ENCODE results near the gene ZNF516. TPM values are rescaled to one million over a fixed set of nuclear protein-coding genes. Genes with fewer than 3 reads are reported as not detected.

ZNF516 gene
- total and polyA plus RNA-seq, 4 donors = 2.5 to 12.2 (median 7.6) TPM

DNA sequence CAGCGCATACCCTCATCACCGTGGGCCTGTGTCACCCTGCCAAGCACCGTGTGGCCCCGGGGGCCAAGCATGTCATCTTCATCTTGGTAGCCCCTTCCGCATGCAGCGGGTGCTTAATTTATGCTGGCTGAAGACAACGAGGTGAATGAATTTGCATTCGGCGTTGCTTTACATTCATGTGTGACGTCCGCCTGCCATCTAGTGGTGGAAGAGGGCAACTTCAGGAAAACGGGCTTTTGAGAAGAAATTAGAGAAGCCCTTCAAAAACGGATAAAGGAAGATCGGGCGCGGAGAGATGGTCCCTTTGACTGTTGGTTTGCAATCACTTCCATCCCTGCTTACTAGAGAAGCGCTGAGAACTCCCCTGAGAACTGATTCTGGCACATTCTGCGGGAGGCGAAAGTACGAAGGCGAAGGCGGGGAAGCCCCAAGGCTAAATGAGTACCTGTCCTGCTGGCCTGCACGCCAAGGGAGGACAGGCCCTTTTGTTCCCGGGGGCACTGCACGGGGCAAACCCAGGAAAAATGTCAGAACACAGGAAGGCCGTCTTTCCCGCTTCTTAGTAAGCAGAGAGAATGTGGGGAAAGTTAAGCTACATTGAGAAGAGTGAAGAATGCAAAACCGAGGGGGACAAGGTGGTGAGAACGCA is 145.9 kb downstream of the ZNF516 start:
- H3K9me3 ChIP-seq (ENCODE audit: control insufficient read depth in 4 of 4, low read length in 3 of 4) = peaks cover 0 to 6% (median 0%) of the 10 kb centered on the region in 4 donors
- 24% methylated on average over 29 of the region's 29 CpGs for WGBS
- peaks cover 3 to 21% (median 11%) of the 10 kb centered on the region in 4 donors for H3K4me1 ChIP-seq (ENCODE audit: control insufficient read depth in 4 of 4, insufficient read depth in 4 of 4, low read length in 3 of 4)
- no peak overlapping the region for H3K27ac ChIP-seq (ENCODE audit: low read depth in 1 of 2, low read length in 2 of 2)
- H3K4me3 ChIP-seq (ENCODE audit: low read depth in 1 of 3, low read length in 3 of 3) = peak overlapping the region in 2 of 3 donors; percentile 19 to 42
- H3K27me3 ChIP-seq (ENCODE audit: control insufficient read depth in 4 of 4, insufficient read depth in 4 of 4, low read length in 3 of 4) = no peaks in the 10 kb centered on the region
- DNase-seq (ENCODE audit: low spot score) = peak; percentile 62
- no peak overlapping the region for H3K9ac ChIP-seq (ENCODE audit: low read depth in 1 of 2, low read length in 2 of 2)
- no peaks in the 10 kb centered on the region for H3K36me3 ChIP-seq (ENCODE audit: control insufficient read depth in 4 of 4, insufficient read depth in 3 of 4, low read depth in 1 of 4, low read length in 3 of 4)
- no peak for TF ChIP-seq JUND (IDR thresholded peaks at IDR 0.05)
- no peak for TF ChIP-seq RXRA (IDR thresholded peaks at IDR 0.05)
- peak; percentile 93 to 96 for TF ChIP-seq RAD21 (IDR thresholded peaks at IDR 0.05)
- TF ChIP-seq SP1 (IDR thresholded peaks at IDR 0.05) = no peak
- TF ChIP-seq, protein P1, sequence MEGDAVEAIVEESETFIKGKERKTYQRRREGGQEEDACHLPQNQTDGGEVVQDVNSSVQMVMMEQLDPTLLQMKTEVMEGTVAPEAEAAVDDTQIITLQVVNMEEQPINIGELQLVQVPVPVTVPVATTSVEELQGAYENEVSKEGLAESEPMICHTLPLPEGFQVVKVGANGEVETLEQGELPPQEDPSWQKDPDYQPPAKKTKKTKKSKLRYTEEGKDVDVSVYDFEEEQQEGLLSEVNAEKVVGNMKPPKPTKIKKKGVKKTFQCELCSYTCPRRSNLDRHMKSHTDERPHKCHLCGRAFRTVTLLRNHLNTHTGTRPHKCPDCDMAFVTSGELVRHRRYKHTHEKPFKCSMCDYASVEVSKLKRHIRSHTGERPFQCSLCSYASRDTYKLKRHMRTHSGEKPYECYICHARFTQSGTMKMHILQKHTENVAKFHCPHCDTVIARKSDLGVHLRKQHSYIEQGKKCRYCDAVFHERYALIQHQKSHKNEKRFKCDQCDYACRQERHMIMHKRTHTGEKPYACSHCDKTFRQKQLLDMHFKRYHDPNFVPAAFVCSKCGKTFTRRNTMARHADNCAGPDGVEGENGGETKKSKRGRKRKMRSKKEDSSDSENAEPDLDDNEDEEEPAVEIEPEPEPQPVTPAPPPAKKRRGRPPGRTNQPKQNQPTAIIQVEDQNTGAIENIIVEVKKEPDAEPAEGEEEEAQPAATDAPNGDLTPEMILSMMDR (IDR thresholded peaks at IDR 0.05; ENCODE audit: low read depth, low read length, missing input control) = peak; percentile 87

DNA sequence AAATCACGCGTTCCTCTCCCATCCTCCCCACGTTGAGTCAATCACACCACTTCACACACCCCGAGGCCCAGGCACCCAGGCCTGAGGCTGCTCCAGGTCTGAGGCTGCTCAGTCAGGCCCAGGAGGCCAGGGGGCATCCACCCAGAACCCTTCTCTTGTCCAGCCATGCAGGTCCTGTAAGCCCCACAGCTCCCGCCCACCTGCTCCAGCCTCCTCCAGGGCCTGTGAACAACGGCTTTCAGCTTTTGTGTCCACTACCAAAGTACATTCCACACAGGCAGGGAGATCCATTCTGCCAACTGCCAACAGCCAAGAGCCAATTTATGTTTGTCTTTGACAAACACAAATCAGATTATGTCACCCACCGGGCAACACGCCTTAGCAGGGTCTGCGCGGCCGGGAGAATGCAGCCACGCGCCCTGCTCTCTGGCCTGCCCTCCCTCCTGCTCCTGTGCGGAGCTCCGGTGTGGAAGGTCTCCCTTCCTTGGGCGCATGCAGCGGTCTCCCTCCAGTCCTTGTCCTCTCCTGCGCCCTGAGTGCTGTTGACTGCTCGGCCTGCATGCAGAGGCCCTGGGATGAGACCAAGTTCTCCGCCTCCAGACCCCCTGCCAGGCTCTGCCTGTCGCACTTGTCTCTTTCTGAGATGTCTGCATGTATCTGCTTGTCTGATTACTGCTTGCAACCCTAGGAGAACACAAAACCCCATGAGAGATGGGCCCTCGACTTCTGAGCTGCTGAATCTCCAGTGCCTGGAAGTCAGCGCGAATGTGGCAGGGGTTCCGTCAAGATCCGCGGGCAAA is 146.6 kb downstream of the ZNF516 start:
- Histone ChIP-seq H3K27ac (ENCODE audit: low read depth in 1 of 2, low read length in 2 of 2) (no peak overlapping the region), H3K9ac (ENCODE audit: low read depth in 1 of 2, low read length in 2 of 2) (no peak overlapping the region), H3K4me3 (ENCODE audit: low read depth in 1 of 3, low read length in 3 of 3) (peak overlapping the region in 2 of 3 donors; percentile 19 to 42), H3K9me3 (ENCODE audit: control insufficient read depth in 4 of 4, low read length in 3 of 4) (peaks cover 0 to 2% (median 0%) of the 10 kb centered on the region in 4 donors), H3K4me1 (ENCODE audit: control insufficient read depth in 4 of 4, insufficient read depth in 4 of 4, low read length in 3 of 4) (peaks cover 3 to 21% (median 11%) of the 10 kb centered on the region in 4 donors), H3K36me3 (ENCODE audit: control insufficient read depth in 4 of 4, insufficient read depth in 3 of 4, low read depth in 1 of 4, low read length in 3 of 4) (no peaks in the 10 kb centered on the region), H3K27me3 (ENCODE audit: control insufficient read depth in 4 of 4, insufficient read depth in 4 of 4, low read length in 3 of 4) (no peaks in the 10 kb centered on the region)
- no peak for DNase-seq (ENCODE audit: low spot score)
- TF ChIP-seq HNF4A (conservative IDR thresholded peaks at IDR 0.05) (peak; percentile 36 to 65), FOXA2 (IDR thresholded peaks at IDR 0.05) (peak; percentile 39), RXRA (IDR thresholded peaks at IDR 0.05) (peak in 1 of 2 donors; percentile 40), FOXA1 (IDR thresholded peaks at IDR 0.05) (no peak), TAF1 (conservative IDR thresholded peaks at IDR 0.05) (no peak), NR2F2 (IDR thresholded peaks at IDR 0.05) (no peak), YY1 (IDR thresholded peaks at IDR 0.05) (peak; percentile 22), JUND (IDR thresholded peaks at IDR 0.05) (no peak), RAD21 (IDR thresholded peaks at IDR 0.05) (peak in 1 of 2 donors; percentile 30)
- TF ChIP-seq, protein P2, sequence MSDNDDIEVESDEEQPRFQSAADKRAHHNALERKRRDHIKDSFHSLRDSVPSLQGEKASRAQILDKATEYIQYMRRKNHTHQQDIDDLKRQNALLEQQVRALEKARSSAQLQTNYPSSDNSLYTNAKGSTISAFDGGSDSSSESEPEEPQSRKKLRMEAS (IDR thresholded peaks at IDR 0.05) = no peak
- TF ChIP-seq, protein P1 (IDR thresholded peaks at IDR 0.05; ENCODE audit: low read depth, low read length, missing input control) = no peak
- 33% methylated on average over 27 of the region's 27 CpGs for WGBS

All from liver (tissue), 9 donors.